ENCODE results near the gene TMEM30A. TPM values are rescaled to one million over a fixed set of nuclear protein-coding genes. Genes with fewer than 3 reads are reported as not detected.

The TMEM30A gene
- polyA plus RNA-seq, 1 experiment, result 11.4 TPM

- CTCF ChIA-PET, result interaction anchor here (0.8 to 2.8 kb wide), 2 partner anchors 8 to 11 kb away, joined by 4 to 34 read pairs; no protein-coding TSS in a partner anchor
- no peaks in the 10 kb centered on the region for H3K27me3 ChIP-seq (ENCODE audit: control insufficient read depth, insufficient read depth, low read length)
- DNase-seq (ENCODE audit: low read depth), result no peak
- TF ChIP-seq CTCF (IDR thresholded peaks at IDR 0.05; ENCODE audit: insufficient read depth, low read depth, low read length), result no peak
- no peaks in the 10 kb centered on the region for H3K36me3 ChIP-seq (ENCODE audit: control insufficient read depth, insufficient read depth, low read length)
- H3K4me3 ChIP-seq (ENCODE audit: low read depth, low read length), result no peak overlapping the region
- POLR2A ChIA-PET, result no interaction called here
These were observed 63.5 kb downstream of the TMEM30A start for GRCh38 chr6:75221116-75221515.

- DNase-seq (ENCODE audit: low read depth), result no peak
- no peak for TF ChIP-seq CTCF (IDR thresholded peaks at IDR 0.05; ENCODE audit: insufficient read depth, low read depth, low read length)
- Histone ChIP-seq H3K36me3 (ENCODE audit: control insufficient read depth, insufficient read depth, low read length) (no peaks in the 10 kb centered on the region), H3K4me3 (ENCODE audit: low read depth, low read length) (no peak overlapping the region), H3K27me3 (ENCODE audit: control insufficient read depth, insufficient read depth, low read length) (no peaks in the 10 kb centered on the region)
- POLR2A ChIA-PET, result interaction anchor here (0.7 kb wide), 1 partner anchor 1996 kb away, joined by 4 read pairs; no protein-coding TSS in a partner anchor
- CTCF ChIA-PET, result interaction anchor here (0.8 to 2.8 kb wide), 4 partner anchors 9 to 1487 kb away, joined by 3 to 34 read pairs (median 4); no protein-coding TSS in a partner anchor
These were observed 64.2 kb downstream of the TMEM30A start for GRCh38 chr6:75220357-75220756.

GRCh38 chr6:75219263-75219662, 65.3 kb downstream of the TMEM30A start:
- CTCF ChIA-PET, result interaction anchor here (2.8 kb wide), 1 partner anchor 9 kb away, joined by 34 read pairs; no protein-coding TSS in a partner anchor
- DNase-seq (ENCODE audit: low read depth), result no peak
- TF ChIP-seq CTCF (IDR thresholded peaks at IDR 0.05; ENCODE audit: insufficient read depth, low read depth, low read length), result no peak

GRCh38 chr6:75217193-75217592, 67.4 kb downstream of the TMEM30A start:
- CTCF ChIA-PET, result interaction anchor here (1.0 to 1.6 kb wide), 4 partner anchors 8 to 1478 kb away, joined by 3 to 7 read pairs (median 4); no protein-coding TSS in a partner anchor
- POLR2A ChIA-PET, result no interaction called here

More at GRCh38 chr6:75219263-75219662, 65.3 kb downstream of the TMEM30A start:
- no peak overlapping the region for H3K4me3 ChIP-seq (ENCODE audit: low read depth, low read length)
- H3K36me3 ChIP-seq (ENCODE audit: control insufficient read depth, insufficient read depth, low read length), result no peaks in the 10 kb centered on the region
- no peaks in the 10 kb centered on the region for H3K27me3 ChIP-seq (ENCODE audit: control insufficient read depth, insufficient read depth, low read length)
- POLR2A ChIA-PET, result no interaction called here

GRCh38 chr6:75215291-75215690, 69.3 kb downstream of the TMEM30A start:
- DNase-seq (ENCODE audit: low read depth), result no peak
- Histone ChIP-seq H3K36me3 (ENCODE audit: control insufficient read depth, insufficient read depth, low read length) (no peaks in the 10 kb centered on the region), H3K27me3 (ENCODE audit: control insufficient read depth, insufficient read depth, low read length) (no peaks in the 10 kb centered on the region), H3K4me3 (ENCODE audit: low read depth, low read length) (no peak overlapping the region)
- no peak for TF ChIP-seq CTCF (IDR thresholded peaks at IDR 0.05; ENCODE audit: insufficient read depth, low read depth, low read length)
- ChIA-PET CTCF (interaction anchor here (0.7 kb wide), 1 partner anchor 1448 kb away, joined by 3 read pairs; no protein-coding TSS in a partner anchor), POLR2A (no interaction called here)

More at GRCh38 chr6:75217193-75217592, 67.4 kb downstream of the TMEM30A start:
- no peak overlapping the region for H3K4me3 ChIP-seq (ENCODE audit: low read depth, low read length)
- TF ChIP-seq CTCF (IDR thresholded peaks at IDR 0.05; ENCODE audit: insufficient read depth, low read depth, low read length), result no peak
- no peak for DNase-seq (ENCODE audit: low read depth)
- no peaks in the 10 kb centered on the region for H3K27me3 ChIP-seq (ENCODE audit: control insufficient read depth, insufficient read depth, low read length)
- H3K36me3 ChIP-seq (ENCODE audit: control insufficient read depth, insufficient read depth, low read length), result no peaks in the 10 kb centered on the region
